GM23248 (cell line): ENCODE data around the gene MARCOL. TPM values are rescaled to one million over a fixed set of nuclear protein-coding genes. Genes with fewer than 3 reads are reported as not detected.

Source experiments
- DNase-seq: peaks from one replicate; pipeline ENCODE4 v3.0.0-alpha.2; 2015
- H2AFZ ChIP-seq: fragments of 200-600 bp; sonication (generic); 2 replicates; pipeline ENCODE4 v1.6.1; 2016; ENCODE audit warnings: antibody characterized with exemption
- H3F3A ChIP-seq: fragments of 200-600 bp; sonication (generic); 2 replicates; pipeline ENCODE4 v1.6.1; 2016; ENCODE audit warnings: mild to moderate bottlenecking, antibody characterized with exemption, mixed run types; ENCODE audit not compliant: insufficient read depth
- H3K27ac ChIP-seq: fragments of 200-600 bp; sonication (generic); 2 replicates; pipeline ENCODE4 v1.5.1; 2016; ENCODE audit warnings: mild to moderate bottlenecking
- H3K27me3 ChIP-seq: fragments of 200-600 bp; sonication (generic); replicated peaks from 2 replicates; pipeline ENCODE4 v1.6.1; 2016; ENCODE audit warnings: mild to moderate bottlenecking; ENCODE audit not compliant: insufficient read depth
- H3K36me3 ChIP-seq: fragments of 200-600 bp; sonication (generic); 2 replicates; pipeline ENCODE4 v1.6.1; 2016; ENCODE audit warnings: low read depth, mild to moderate bottlenecking
- H3K4me1 ChIP-seq: fragments of 200-600 bp; sonication (generic); 2 replicates; pipeline ENCODE4 v1.6.1; 2016; ENCODE audit warnings: mild to moderate bottlenecking; ENCODE audit not compliant: insufficient read depth
- H3K4me2 ChIP-seq: fragments of 200-600 bp; sonication (generic); one replicate; pipeline ENCODE4 v1.6.1; 2016; ENCODE audit warnings: mild to moderate bottlenecking; ENCODE audit not compliant: unreplicated experiment
- H3K4me3 ChIP-seq: fragments of 200-600 bp; sonication (generic); 2 replicates; pipeline ENCODE4 v1.5.1; 2016; ENCODE audit warnings: mild to moderate bottlenecking
- H3K79me2 ChIP-seq: fragments of 200-600 bp; sonication (generic); 2 replicates; pipeline ENCODE4 v1.6.1; 2016; ENCODE audit warnings: mild to moderate bottlenecking; ENCODE audit not compliant: insufficient read depth
- H3K9ac ChIP-seq: fragments of 200-600 bp; sonication (generic); 2 replicates; pipeline ENCODE4 v1.6.1; 2016; ENCODE audit warnings: mild to moderate bottlenecking
- H3K9me2 ChIP-seq: fragments of 200-600 bp; sonication (generic); 2 replicates; pipeline ENCODE4 v1.6.1; 2016; ENCODE audit warnings: mixed run types, mild to moderate bottlenecking, moderate library complexity; ENCODE audit not compliant: insufficient read depth
- H3K9me3 ChIP-seq: fragments of 200-600 bp; sonication (generic); one replicate; pipeline ENCODE4 v1.6.1; 2017; ENCODE audit warnings: low read depth
- H4K20me1 ChIP-seq: fragments of 200-600 bp; sonication (generic); 2 replicates; pipeline ENCODE4 v1.6.0; 2016; ENCODE audit not compliant: insufficient read depth
- EZH2 ChIP-seq: fragments of 200-600 bp; sonication (generic); IDR thresholded peaks from 2 replicates; pipeline ENCODE4 v1.6.1; 2018; ENCODE audit warnings: antibody characterized with exemption, mild to moderate bottlenecking; ENCODE audit not compliant: insufficient read depth, poor library complexity, severe bottlenecking
- EZH2phosphoT487 ChIP-seq: fragments of 200-600 bp; sonication (generic); IDR thresholded peaks from 2 replicates; pipeline ENCODE4 v1.6.1; 2018; ENCODE audit warnings: antibody characterized with exemption, moderate library complexity, mild to moderate bottlenecking, low read depth; ENCODE audit not compliant: insufficient read depth
- WGBS, 2 experiments: methylation state at CpG; one replicate each; pipeline ENCODE4 v1.1.6; 2015 to 2017; ENCODE audit warnings: low lambda C conversion rate in 2 of 2, low coverage in 1 of 2; ENCODE audit errors: missing lambda C conversion rate in 2 of 2; 5-methylcytosine and 5-hydroxymethylcytosine counted together
- in situ Hi-C: fragments of 300-500 bp; cut with MboI; formaldehyde crosslinking; loops from 2 replicates; pipeline ENCODE4 v1.15.0; 2020
- polyA plus RNA-seq: library from polyadenylated mRNA; unstranded; fragments of >200 nt; fragmentation: Nextera tagmentation; extraction: Ambion mirVana; gene quantifications from 2 replicates; pipeline ENCODE4 v1.2.1, GENCODE V29; 2016
- small RNA-seq: library from RNA; depleted of rRNA; stranded (forward); fragments of <200 nt; gene quantifications from one replicate; pipeline ENCODE3, GENCODE V24; 2014; ENCODE audit warnings: low read depth, low replicate concordance
- total RNA-seq: library from RNA; depleted of rRNA; stranded (reverse); fragments of >200 nt; shearing (Covaris generic); gene quantifications from 2 replicates; pipeline ENCODE4 v1.2.3, GENCODE V29; 2014; rRNA removed

Gene MARCOL
- total and polyA plus RNA-seq, 2 experiments from 2014 or later: not detected

- Histone ChIP-seq H3F3A (no peaks in the 10 kb centered on the region), H3K9ac (no peak overlapping the region), H3K27ac (no peak overlapping the region), H3K36me3 (no peaks in the 10 kb centered on the region), H3K4me1 (no peaks in the 10 kb centered on the region), H3K27me3 (no peaks in the 10 kb centered on the region), H3K9me2 (no peaks in the 10 kb centered on the region), H3K9me3 (no peaks in the 10 kb centered on the region), H4K20me1 (no peaks in the 10 kb centered on the region), H3K4me2 (no peak overlapping the region), H3K79me2 (no peaks in the 10 kb centered on the region), H3K4me3 (no peak overlapping the region), H2AFZ (no peak overlapping the region)
- peak; percentile 51 for DNase-seq
- no peak for TF ChIP-seq EZH2phosphoT487
- TF ChIP-seq EZH2: no peak
- WGBS, 2 experiments: 17 to 22% methylated on average over 6 of the region's 6 CpGs
- in situ Hi-C loops: no loop called here
These were observed 52.2 kb downstream of the MARCOL start for GRCh38 chr5:148290271-148291195.

Small RNA genes within 50 kb of the gene (small RNA-seq; reads per million reads assigned to genes)
- not detected for gene HMGN1P16

Other genes with a start within 250 kb of the MARCOL start
- not detected in 2 replicates for gene SPINK5, start 174.5 kb upstream of the MARCOL start, total RNA-seq
- not detected in 2 replicates for gene SPINK5, start 174.5 kb upstream of the MARCOL start, polyA plus RNA-seq
- gene SPINK14, start 70.0 kb upstream of the MARCOL start, total RNA-seq: not detected in 2 replicates
- gene SPINK14, start 70.0 kb upstream of the MARCOL start, polyA plus RNA-seq: not detected in 2 replicates
- not detected in 2 replicates for gene SPINK6, start 35.5 kb upstream of the MARCOL start, total RNA-seq
- not detected in 2 replicates for gene SPINK6, start 35.5 kb upstream of the MARCOL start, polyA plus RNA-seq
- not detected in 2 replicates for gene SPINK13, start 30.3 kb downstream of the MARCOL start, total RNA-seq
- gene SPINK13, start 30.3 kb downstream of the MARCOL start, polyA plus RNA-seq: not detected in 2 replicates
- gene SPINK7, start 73.9 kb downstream of the MARCOL start, total RNA-seq: not detected in 2 replicates
- gene SPINK7, start 73.9 kb downstream of the MARCOL start, polyA plus RNA-seq: not detected in 2 replicates
- gene SPINK9, start 97.0 kb downstream of the MARCOL start, total RNA-seq: not detected in 2 replicates
- gene SPINK9, start 97.0 kb downstream of the MARCOL start, polyA plus RNA-seq: not detected in 2 replicates
- gene FBXO38, start 145.4 kb downstream of the MARCOL start, total RNA-seq: 42.9 and 55.3 TPM in 2 replicates
- gene FBXO38, start 145.4 kb downstream of the MARCOL start, polyA plus RNA-seq: 16.7 and 17.1 TPM in 2 replicates